Right renal cortex interstitium (tissue), 3 donors: ENCODE data around the gene PAFAH2. TPM values are rescaled to one million over a fixed set of nuclear protein-coding genes. Genes with fewer than 3 reads are reported as not detected.

Experiments used
- polyA plus RNA-seq, 3 donors: library from polyadenylated mRNA; unstranded; fragments of 120-200 nt; gene quantifications; one replicate each; pipeline ENCODE4 v1.2.1, GENCODE V29; 2013; ENCODE audit not compliant: insufficient read length in 3 of 3

Gene PAFAH2
- polyA plus RNA-seq, 3 donors: 18.8 to 22.9 (median 22.3) TPM

Other genes starting within 250 kb of the PAFAH2 start
- gene SELENON, start 197.9 kb downstream of the PAFAH2 start, polyA plus RNA-seq: 10 to 100 TPM; 72.8 to 79.9 (median 74.1) TPM
- 100 to 1,000 TPM in 1 of 3 donors, 10 to 100 TPM in 2; 90.6 to 117 (median 98.1) TPM for gene MTFR1L, start 178.1 kb downstream of the PAFAH2 start, polyA plus RNA-seq
- 1 to 10 TPM; 3.7 to 4.6 (median 4.0) TPM for gene AUNIP, start 138.6 kb downstream of the PAFAH2 start, polyA plus RNA-seq
- 10 to 100 TPM; 25.7 to 29.6 (median 26.7) TPM for gene PAQR7, start 122.4 kb downstream of the PAFAH2 start, polyA plus RNA-seq
- gene STMN1, start 91.6 kb downstream of the PAFAH2 start, polyA plus RNA-seq: 1,000 to 10,000 TPM; 1,230 to 1,452 (median 1,364) TPM
- 1 to 10 TPM; 1.1 to 1.5 (median 1.3) TPM for gene EXTL1, start 23.7 kb upstream of the PAFAH2 start, polyA plus RNA-seq
- gene SLC30A2, start 48.1 kb upstream of the PAFAH2 start, polyA plus RNA-seq: 1 to 10 TPM; 2.8 to 4.9 (median 4.2) TPM
- 1 to 10 TPM in 1 of 3 donors, under 1 TPM in 2; 0.82 to 1.3 (median 0.85) TPM for gene TRIM63, start 69.6 kb upstream of the PAFAH2 start, polyA plus RNA-seq
- 10 to 100 TPM; 20.5 to 22.0 (median 20.7) TPM for gene PDIK1L, start 113.8 kb upstream of the PAFAH2 start, polyA plus RNA-seq
- gene FAM110D, start 161.0 kb upstream of the PAFAH2 start, polyA plus RNA-seq: 1 to 10 TPM; 1.2 to 1.3 (median 1.2) TPM
- gene C1orf232, start 170.9 kb upstream of the PAFAH2 start, polyA plus RNA-seq: under 1 TPM in 1 of 3 donors, not detected in 2; 0.38 TPM
- gene ZNF593, start 171.8 kb upstream of the PAFAH2 start, polyA plus RNA-seq: 10 to 100 TPM; 12.4 to 15.4 (median 13.1) TPM
- gene ZNF593OS, start 173.8 kb upstream of the PAFAH2 start, polyA plus RNA-seq: under 1 TPM; 0.42 to 0.62 (median 0.60) TPM
- gene CNKSR1, start 179.4 kb upstream of the PAFAH2 start, polyA plus RNA-seq: 10 to 100 TPM in 2 of 3 donors, 1 to 10 TPM in 1; 9.0 to 11.7 (median 10.3) TPM
- under 1 TPM in 1 of 3 donors, not detected in 2; 0.10 TPM for gene CATSPER4, start 192.5 kb upstream of the PAFAH2 start, polyA plus RNA-seq
- gene CEP85, start 236.1 kb upstream of the PAFAH2 start, polyA plus RNA-seq: 10 to 100 TPM; 13.7 to 18.9 (median 15.0) TPM